Measurements from ENCODE around the gene YJEFN3. TPM values are rescaled to one million over a fixed set of nuclear protein-coding genes. Genes with fewer than 3 reads are reported as not detected.

The YJEFN3 gene
- total and polyA plus RNA-seq, 10 of the 15 experiments (the other 5 are each of a cell fraction or from before 2014, with no cell fraction given): 0.05 to 6.9 (median 3.5) TPM

DNA sequence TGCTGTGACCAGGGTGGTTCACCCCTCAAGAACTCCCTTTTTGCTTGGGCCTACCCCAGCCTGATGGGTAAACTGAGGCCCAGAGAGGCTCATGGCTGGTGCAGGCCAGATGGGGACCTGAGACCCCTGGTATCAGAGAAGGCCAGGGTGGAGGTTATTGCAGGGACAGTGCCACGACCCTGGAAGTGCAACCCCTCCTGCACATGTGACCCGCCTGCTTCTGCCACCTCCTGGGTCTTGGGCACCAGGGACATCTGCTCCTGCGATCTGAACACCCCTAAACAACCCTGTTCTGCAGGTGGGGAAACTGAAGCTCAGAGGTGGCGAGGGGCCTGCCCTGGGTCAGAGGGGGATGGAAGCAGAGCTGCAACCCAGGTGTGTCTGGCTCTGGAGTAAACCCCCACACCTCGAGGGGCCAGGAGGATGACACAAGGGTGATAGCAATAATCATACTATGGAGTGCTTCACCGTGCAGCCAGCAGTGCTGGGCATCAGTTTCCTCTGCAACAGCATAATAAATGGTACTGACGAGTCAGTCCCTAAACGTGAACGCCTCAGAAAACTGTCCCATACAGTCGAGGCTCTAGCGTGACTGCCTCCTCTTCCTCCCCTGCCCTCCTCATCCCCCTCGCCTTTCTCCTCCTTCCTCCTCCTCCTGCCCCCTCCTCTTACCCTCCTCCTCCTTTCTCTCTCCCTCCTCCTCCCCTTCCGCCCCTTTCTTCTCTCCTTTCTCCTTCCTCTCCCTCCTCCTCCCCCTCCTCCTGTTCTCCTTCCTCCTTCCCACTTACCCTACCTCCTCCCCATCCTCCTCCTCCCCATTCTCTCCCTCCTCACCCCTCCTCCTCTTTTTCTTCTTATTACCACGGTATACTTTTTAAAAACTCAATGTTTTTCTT, 4.3 kb downstream of the YJEFN3 start:
- Histone ChIP-seq H3K27me3 (replicated peaks in 1 of 2; ENCODE audit: control insufficient read depth in 2 of 2, insufficient read depth in 2 of 2, low read length in 1 of 2) (no peaks in the 10 kb centered on the region), H3K4me2 (ENCODE audit: control insufficient read depth, insufficient read depth) (no peak overlapping the region), H3K9me3 (replicated peaks; ENCODE audit: control insufficient read depth, insufficient read depth, low read length) (no peaks in the 10 kb centered on the region), H3K4me3 (no peak overlapping the region), H4K20me1 (ENCODE audit: control insufficient read depth, insufficient read depth) (no peaks in the 10 kb centered on the region), H3K36me3 (ENCODE audit: control insufficient read depth in 2 of 2, insufficient read depth in 2 of 2, low read length in 1 of 2) (peaks cover 3 to 7% of the 10 kb centered on the region in 2 experiments), H3K9ac (ENCODE audit: control insufficient read depth, insufficient read depth, low read length) (no peak overlapping the region), H3K27ac (ENCODE audit: control insufficient read depth, insufficient read depth) (no peak overlapping the region), H3K4me1 (ENCODE audit: control insufficient read depth, insufficient read depth, low read length) (no peaks in the 10 kb centered on the region), H3K79me2 (ENCODE audit: control insufficient read depth, insufficient read depth, low read length) (no peaks in the 10 kb centered on the region), H2AFZ (ENCODE audit: control insufficient read depth, low read depth, low read length) (no peak overlapping the region)
- intact Hi-C loops (cut with micrococcal nuclease; ENCODE audit: unreplicated experiment): loop anchor here (1.0 kb wide), 2 partner anchors 110 to 426 kb away; partner anchors contain the start of gene GMIP
- no peak for FAIRE-seq
- no peak for TF ChIP-seq PML (IDR thresholded peaks at IDR 0.05; ENCODE audit: low read length)
- TF ChIP-seq, protein P1, sequence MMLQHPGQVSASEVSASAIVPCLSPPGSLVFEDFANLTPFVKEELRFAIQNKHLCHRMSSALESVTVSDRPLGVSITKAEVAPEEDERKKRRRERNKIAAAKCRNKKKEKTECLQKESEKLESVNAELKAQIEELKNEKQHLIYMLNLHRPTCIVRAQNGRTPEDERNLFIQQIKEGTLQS (IDR thresholded peaks at IDR 0.05; ENCODE audit: borderline replicate concordance, extremely low read depth, low read depth, low read length): no peak
- TF ChIP-seq FOXM1 (IDR thresholded peaks at IDR 0.05; ENCODE audit: low read depth, low read length): no peak
- TF ChIP-seq RUNX3 (IDR thresholded peaks at IDR 0.05; ENCODE audit: low read length): no peak
- TF ChIP-seq, protein P2, sequence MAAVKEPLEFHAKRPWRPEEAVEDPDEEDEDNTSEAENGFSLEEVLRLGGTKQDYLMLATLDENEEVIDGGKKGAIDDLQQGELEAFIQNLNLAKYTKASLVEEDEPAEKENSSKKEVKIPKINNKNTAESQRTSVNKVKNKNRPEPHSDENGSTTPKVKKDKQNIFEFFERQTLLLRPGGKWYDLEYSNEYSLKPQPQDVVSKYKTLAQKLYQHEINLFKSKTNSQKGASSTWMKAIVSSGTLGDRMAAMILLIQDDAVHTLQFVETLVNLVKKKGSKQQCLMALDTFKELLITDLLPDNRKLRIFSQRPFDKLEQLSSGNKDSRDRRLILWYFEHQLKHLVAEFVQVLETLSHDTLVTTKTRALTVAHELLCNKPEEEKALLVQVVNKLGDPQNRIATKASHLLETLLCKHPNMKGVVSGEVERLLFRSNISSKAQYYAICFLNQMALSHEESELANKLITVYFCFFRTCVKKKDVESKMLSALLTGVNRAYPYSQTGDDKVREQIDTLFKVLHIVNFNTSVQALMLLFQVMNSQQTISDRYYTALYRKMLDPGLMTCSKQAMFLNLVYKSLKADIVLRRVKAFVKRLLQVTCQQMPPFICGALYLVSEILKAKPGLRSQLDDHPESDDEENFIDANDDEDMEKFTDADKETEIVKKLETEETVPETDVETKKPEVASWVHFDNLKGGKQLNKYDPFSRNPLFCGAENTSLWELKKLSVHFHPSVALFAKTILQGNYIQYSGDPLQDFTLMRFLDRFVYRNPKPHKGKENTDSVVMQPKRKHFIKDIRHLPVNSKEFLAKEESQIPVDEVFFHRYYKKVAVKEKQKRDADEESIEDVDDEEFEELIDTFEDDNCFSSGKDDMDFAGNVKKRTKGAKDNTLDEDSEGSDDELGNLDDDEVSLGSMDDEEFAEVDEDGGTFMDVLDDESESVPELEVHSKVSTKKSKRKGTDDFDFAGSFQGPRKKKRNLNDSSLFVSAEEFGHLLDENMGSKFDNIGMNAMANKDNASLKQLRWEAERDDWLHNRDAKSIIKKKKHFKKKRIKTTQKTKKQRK (IDR thresholded peaks at IDR 0.05; ENCODE audit: low read depth, low read length): no peak
- no peak for TF ChIP-seq CBX5 (IDR thresholded peaks at IDR 0.05; ENCODE audit: low read depth)
- RAD21 ChIA-PET (ENCODE audit: unreplicated experiment): interaction anchor here (0.6 to 3.5 kb wide), 9 partner anchors 14 to 129 kb away, joined by 3 to 22 read pairs (median 6); partner anchors contain the start of gene GMIP
- no TSS peak for BruUV-seq (replicated peaks)
- no peak for DNase-seq (ENCODE audit: low read depth, low spot score)
- CTCF ChIA-PET: interaction anchor here (0.7 to 3.6 kb wide), 23 partner anchors 8 to 426 kb away, joined by 3 to 50 read pairs (median 4); partner anchors contain the start of genes GMIP, NDUFA13 and PBX4
- ATAC-seq: peak; percentile 6; the same call in 1 of the 3 replicates
- in situ Hi-C loops (cut with MboI): loop anchor here (25.0 kb wide), 4 partner anchors 879 to 1504 kb away; partner anchors contain the start of genes ZNF66 and ZNF737
- 67% methylated on average over 14 of the region's 14 CpGs for WGBS (ENCODE audit: insufficient coverage, insufficient replicate concordance, low lambda C conversion rate, missing lambda C conversion rate)
- SMC1A ChIA-PET (ENCODE audit: uncharacterized antibody, unreplicated experiment): interaction anchor here (0.7 to 2.3 kb wide), 10 partner anchors 17 to 427 kb away, joined by 3 to 21 read pairs (median 5); partner anchors contain the start of genes GMIP, NDUFA13 and TSSK6
- POLR2A ChIA-PET: no interaction called here

Measured in GM12878 (cell line).